Hepatocyte (in vitro differentiated cells): ENCODE results near the gene EML6.

Source experiments
- CTCF ChIP-seq: fragments of 200-600 bp; sonication (generic); IDR thresholded peaks from 2 replicates; pipeline ENCODE4 v1.5.1; 2016; ENCODE audit warnings: antibody characterized with exemption, mild to moderate bottlenecking; ENCODE audit not compliant: poor library complexity
- EZH2 ChIP-seq: fragments of 200-600 bp; sonication (generic); IDR thresholded peaks from 2 replicates; pipeline ENCODE4 v1.6.1; 2016; ENCODE audit warnings: antibody characterized with exemption, mild to moderate bottlenecking, borderline replicate concordance

- TF ChIP-seq CTCF (no peak), EZH2 (no peak)
Measured at GRCh38 chr2:54952978-54953456, 229.6 kb downstream of the EML6 start.
